ENCODE data around the gene IFIT2.

GRCh38 chr10:89252225-89252585, 49.6 kb upstream of the IFIT2 start:
- TF ChIP-seq CTCF (IDR thresholded peaks at IDR 0.05) (no peak), POLR2A (IDR thresholded peaks at IDR 0.05) (no peak)
